GM18517 (cell line): ENCODE results near the gene COPZ1.

Experiments used
- ATAC-seq: cut with Tn5 transposase; IDR thresholded peaks from one replicate; pipeline ENCODE4 v1.9.1; 2021; ENCODE audit warnings: mild to moderate bottlenecking, moderate library complexity; ENCODE audit not compliant: unreplicated experiment

The COPZ1 gene

GRCh38 chr12:54357506-54358190 lies 32.7 kb downstream of the COPZ1 start:
- ATAC-seq, result no peak

- ATAC-seq, result no peak
Measured at GRCh38 chr12:54358191-54358944, 33.4 kb downstream of the COPZ1 start.

GRCh38 chr12:54358945-54359761 lies 34.2 kb downstream of the COPZ1 start:
- ATAC-seq, result peak; percentile 97

GRCh38 chr12:54359762-54360351 lies 34.9 kb downstream of the COPZ1 start:
- no peak for ATAC-seq

- no peak for ATAC-seq
Measured at GRCh38 chr12:54360717-54361456, 36.0 kb downstream of the COPZ1 start.

- ATAC-seq, result no peak
Measured at GRCh38 chr12:54363047-54363446, 38.1 kb downstream of the COPZ1 start.

- no peak for ATAC-seq
Measured at GRCh38 chr12:54363618-54364017, 38.7 kb downstream of the COPZ1 start.

GRCh38 chr12:54364413-54364812 lies 39.5 kb downstream of the COPZ1 start, which contains the start of gene GPR84:
Gene GPR84, minus strand, starts transcription at chr12:54364486. Its CDS starts 635 bp downstream, at chr12:54363851.
- no peak for ATAC-seq

GRCh38 chr12:54368025-54368708 lies 43.2 kb downstream of the COPZ1 start:
- ATAC-seq, result peak; percentile 27

GRCh38 chr12:54368709-54369596 lies 44.0 kb downstream of the COPZ1 start:
- peak; percentile 82 for ATAC-seq

- ATAC-seq, result no peak
Measured at GRCh38 chr12:54369597-54370131, 44.7 kb downstream of the COPZ1 start.

GRCh38 chr12:54370171-54370730 lies 45.3 kb downstream of the COPZ1 start:
- ATAC-seq, result no peak

GRCh38 chr12:54371328-54372112 lies 46.6 kb downstream of the COPZ1 start:
- no peak for ATAC-seq

- ATAC-seq, result no peak
Measured at GRCh38 chr12:54372113-54372806, 47.3 kb downstream of the COPZ1 start.

- no peak for ATAC-seq
Measured at GRCh38 chr12:54373649-54374561, 49.0 kb downstream of the COPZ1 start.
